ENCODE results near the gene SLC23A2. TPM values are rescaled to one million over a fixed set of nuclear protein-coding genes. Genes with fewer than 3 reads are reported as not detected.

Gene SLC23A2
- total and polyA plus RNA-seq, 4 donors, result 9.1 to 48.4 (median 14.7) TPM

DNA sequence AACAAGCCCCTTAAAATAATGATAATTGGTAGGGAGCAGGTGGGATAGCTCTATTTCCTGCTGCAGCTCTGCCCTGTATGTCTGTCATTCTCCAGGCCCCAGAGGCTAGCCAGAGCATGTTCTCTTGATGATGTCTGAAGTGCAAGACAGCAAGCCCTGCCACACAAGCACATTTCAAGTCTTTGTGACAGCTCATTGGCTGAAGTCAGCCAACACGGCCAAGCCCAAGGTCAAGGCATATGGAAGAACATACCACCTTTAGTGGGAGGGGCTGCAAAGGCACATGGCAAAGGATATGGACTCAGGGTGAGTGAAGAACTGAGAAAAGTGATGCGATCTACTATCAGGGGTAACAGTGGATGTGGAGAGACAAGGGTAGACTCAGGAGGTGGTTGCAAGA, 163.6 kb downstream of the SLC23A2 start:
- Histone ChIP-seq H3K4me1 (ENCODE audit: control insufficient read depth in 4 of 4, insufficient read depth in 4 of 4, low read length in 3 of 4) (no peaks in the 10 kb centered on the region), H3K9ac (ENCODE audit: low read depth in 1 of 2, low read length in 2 of 2) (no peak overlapping the region), H3K9me3 (ENCODE audit: control insufficient read depth in 4 of 4, low read length in 3 of 4) (no peaks in the 10 kb centered on the region), H3K27ac (ENCODE audit: low read depth in 1 of 2, low read length in 2 of 2) (no peak overlapping the region), H3K4me3 (ENCODE audit: low read depth in 1 of 3, low read length in 3 of 3) (no peak overlapping the region), H3K36me3 (ENCODE audit: control insufficient read depth in 4 of 4, insufficient read depth in 3 of 4, low read depth in 1 of 4, low read length in 3 of 4) (no peaks in the 10 kb centered on the region), H3K27me3 (ENCODE audit: control insufficient read depth in 4 of 4, insufficient read depth in 4 of 4, low read length in 3 of 4) (peaks cover 0 to 2% (median 0%) of the 10 kb centered on the region in 4 donors)
- no peak for DNase-seq (ENCODE audit: low spot score)
- WGBS, result 77% methylated on average over 2 of the region's 2 CpGs
- TF ChIP-seq FOXA1 (IDR thresholded peaks at IDR 0.05) (no peak), CTCF (IDR thresholded peaks at IDR 0.05; ENCODE audit: low read depth, low read length, missing input control) (no peak), JUND (IDR thresholded peaks at IDR 0.05) (no peak), YY1 (IDR thresholded peaks at IDR 0.05) (no peak), MAX (IDR thresholded peaks at IDR 0.05) (no peak), RXRA (IDR thresholded peaks at IDR 0.05) (no peak), GABPA (IDR thresholded peaks at IDR 0.05 in 1 of 2, conservative IDR thresholded peaks at IDR 0.05 in 1 of 2) (no peak), TAF1 (conservative IDR thresholded peaks at IDR 0.05) (no peak), ZBTB33 (IDR thresholded peaks at IDR 0.05) (no peak), NR2F2 (IDR thresholded peaks at IDR 0.05) (no peak), HNF4A (conservative IDR thresholded peaks at IDR 0.05) (no peak), HNF4G (IDR thresholded peaks at IDR 0.05) (no peak), SP1 (IDR thresholded peaks at IDR 0.05) (no peak), RAD21 (IDR thresholded peaks at IDR 0.05) (no peak)
- TF ChIP-seq, protein P1, sequence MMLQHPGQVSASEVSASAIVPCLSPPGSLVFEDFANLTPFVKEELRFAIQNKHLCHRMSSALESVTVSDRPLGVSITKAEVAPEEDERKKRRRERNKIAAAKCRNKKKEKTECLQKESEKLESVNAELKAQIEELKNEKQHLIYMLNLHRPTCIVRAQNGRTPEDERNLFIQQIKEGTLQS (IDR thresholded peaks at IDR 0.05), result no peak

GRCh38 chr20:4836935-4837334, 164.4 kb downstream of the SLC23A2 start:
- DNase-seq (ENCODE audit: low spot score), result no peak

More at GRCh38 chr20:4836935-4837334, 164.4 kb downstream of the SLC23A2 start:
- Histone ChIP-seq H3K36me3 (ENCODE audit: control insufficient read depth in 4 of 4, insufficient read depth in 3 of 4, low read depth in 1 of 4, low read length in 3 of 4) (no peaks in the 10 kb centered on the region), H3K27ac (ENCODE audit: low read depth in 1 of 2, low read length in 2 of 2) (no peak overlapping the region), H3K9me3 (ENCODE audit: control insufficient read depth in 4 of 4, low read length in 3 of 4) (no peaks in the 10 kb centered on the region), H3K27me3 (ENCODE audit: control insufficient read depth in 4 of 4, insufficient read depth in 4 of 4, low read length in 3 of 4) (peaks cover 0 to 2% (median 0%) of the 10 kb centered on the region in 4 donors), H3K4me1 (ENCODE audit: control insufficient read depth in 4 of 4, insufficient read depth in 4 of 4, low read length in 3 of 4) (no peaks in the 10 kb centered on the region), H3K4me3 (ENCODE audit: low read depth in 1 of 3, low read length in 3 of 3) (no peak overlapping the region), H3K9ac (ENCODE audit: low read depth in 1 of 2, low read length in 2 of 2) (no peak overlapping the region)
- TF ChIP-seq HNF4A (conservative IDR thresholded peaks at IDR 0.05) (no peak), FOXA1 (IDR thresholded peaks at IDR 0.05) (no peak), NR2F2 (IDR thresholded peaks at IDR 0.05) (no peak), FOXA2 (IDR thresholded peaks at IDR 0.05) (no peak), SP1 (IDR thresholded peaks at IDR 0.05) (no peak), REST (IDR thresholded peaks at IDR 0.05) (no peak), MAX (IDR thresholded peaks at IDR 0.05) (no peak), RXRA (IDR thresholded peaks at IDR 0.05) (no peak), HNF4G (IDR thresholded peaks at IDR 0.05) (no peak), RAD21 (IDR thresholded peaks at IDR 0.05) (no peak), EGR1 (IDR thresholded peaks at IDR 0.05; ENCODE audit: low read depth in 2 of 2) (no peak), ZBTB33 (IDR thresholded peaks at IDR 0.05) (no peak)
- TF ChIP-seq, protein P1 (IDR thresholded peaks at IDR 0.05), result no peak
- WGBS, result 61% methylated on average over 4 of the region's 4 CpGs

All from liver (tissue), 9 donors.